OCI-LY7 (cell line): ENCODE results near the gene SRGAP1.
"Not testable (repeated sequence)": the region's sequence is repeated elsewhere in the genome, so short reads cannot be mapped to it uniquely, and the experiment has no call there.

Experiments
- CTCF ChIP-seq: fragments of 200-600 bp; sonication (generic); conservative IDR thresholded peaks from 2 replicates; pipeline ENCODE4 v1.5.1; 2014; ENCODE audit warnings: mild to moderate bottlenecking, antibody characterized with exemption, low read length, moderate library complexity, mixed read lengths
- EZH2phosphoT487 ChIP-seq: fragments of 200-600 bp; sonication (generic); IDR thresholded peaks from 2 replicates; pipeline ENCODE4 v1.6.1; 2018; ENCODE audit warnings: low read depth, borderline replicate concordance, mild to moderate bottlenecking, mixed run types, antibody characterized with exemption, low read length, moderate library complexity, mixed read lengths

DNA sequence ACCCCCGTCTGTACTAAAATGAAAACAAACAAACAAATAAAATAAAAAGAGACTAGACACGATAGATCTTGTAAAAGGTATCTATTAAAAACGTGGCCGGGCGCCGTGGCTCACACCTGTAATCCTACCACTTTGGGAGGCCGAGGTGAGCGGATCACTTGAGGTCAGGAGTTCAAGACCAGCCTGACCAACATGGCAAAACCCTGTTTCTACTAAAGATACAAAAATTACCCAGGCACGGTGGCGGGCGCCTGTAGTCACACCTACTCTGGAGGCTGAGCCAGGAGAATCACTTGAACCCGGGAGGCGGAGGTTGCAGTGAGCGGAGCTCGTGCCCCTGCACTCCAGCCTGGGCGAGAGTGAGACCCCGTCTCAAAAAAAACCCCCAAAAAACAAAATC lies 1.8 kb upstream of the SRGAP1 start:
- not testable (repeated sequence) for TF ChIP-seq CTCF, EZH2phosphoT487
